Stomach (tissue), 4 donors: ENCODE results near the gene ATG4D.

Experiments
- CTCF ChIP-seq, 7 experiments: fragments of 450-650 bp in 4 of 7; fragments of 200-600 bp in 3 of 7; sonication (generic) in 3 of 7; IDR thresholded peaks; one replicate each; pipeline ENCODE4 v1.5.1; 2016 to 2019; ENCODE audit warnings: antibody characterized with exemption in 7 of 7, control low read depth in 2 of 7, mild to moderate bottlenecking in 1 of 7
- EP300 ChIP-seq: sonication (generic); formaldehyde crosslinking; IDR thresholded peaks from one replicate; pipeline ENCODE4 v1.6.1; 2017; ENCODE audit warnings: antibody characterized with exemption
- POLR2A ChIP-seq, 4 donors: fragments of 450-650 bp; IDR thresholded peaks; one replicate each; pipeline ENCODE4 v1.6.1; 2016; ENCODE audit warnings: antibody characterized with exemption in 4 of 4, control low read depth in 2 of 4, mild to moderate bottlenecking in 1 of 4, moderate library complexity in 1 of 4
- POLR2AphosphoS5 ChIP-seq, 3 donors: sonication (generic); formaldehyde crosslinking; IDR thresholded peaks; one replicate each; pipeline ENCODE4 v1.6.1; 2016; ENCODE audit warnings: antibody characterized with exemption in 3 of 3

DNA sequence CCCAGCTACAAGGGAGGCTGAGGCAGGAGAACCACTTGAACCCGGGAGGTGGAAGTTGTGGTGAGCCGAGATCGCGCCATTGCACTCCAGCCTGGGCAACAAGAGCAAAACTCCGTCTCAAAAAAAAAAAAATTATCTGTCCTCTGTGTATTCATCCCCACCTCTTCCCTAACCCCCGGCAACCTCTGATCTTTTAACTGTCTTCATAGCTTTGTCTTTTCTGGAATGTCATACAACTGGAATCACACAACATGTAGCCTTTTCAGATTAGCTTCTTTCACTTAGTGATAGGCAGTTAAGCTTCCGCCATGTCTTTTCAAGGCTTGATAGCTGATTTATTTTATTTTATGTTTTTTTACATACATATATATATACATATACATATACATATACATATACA, 18.1 kb upstream of the ATG4D start:
- TF ChIP-seq CTCF (IDR thresholded peaks at IDR 0.05) (no peak), POLR2A (IDR thresholded peaks at IDR 0.05) (no peak), POLR2AphosphoS5 (IDR thresholded peaks at IDR 0.05) (no peak), EP300 (no peak)
